SK-N-SH treated with all-trans-retinoic acid at 6 μM for 48 hours (cell line): ENCODE measurements around the gene SLC26A8.

ENCODE experiments used
- CREB5 ChIP-seq: fragments of 250-450 bp; sonication (Bioruptor Pico); IDR thresholded peaks from 2 replicates; pipeline ENCODE4 v1.5.1; 2020; ENCODE audit warnings: low read depth, mild to moderate bottlenecking, moderate library complexity
- ESRRG ChIP-seq: fragments of 250-450 bp; sonication (Bioruptor Pico); IDR thresholded peaks from 2 replicates; pipeline ENCODE4 v1.6.1; 2021; ENCODE audit warnings: mild to moderate bottlenecking
- GLIS3 ChIP-seq: fragments of 250-450 bp; sonication (Bioruptor Pico); IDR thresholded peaks from 2 replicates; pipeline ENCODE4 v1.5.0; 2020; ENCODE audit warnings: mild to moderate bottlenecking, moderate library complexity
- PATZ1 ChIP-seq: fragments of 250-450 bp; sonication (Bioruptor Pico); IDR thresholded peaks from 2 replicates; pipeline ENCODE4 v1.8.0; 2020; ENCODE audit warnings: mild to moderate bottlenecking, moderate library complexity, borderline replicate concordance
- POU6F1 ChIP-seq: fragments of 250-450 bp; sonication (Bioruptor Pico); IDR thresholded peaks from 2 replicates; pipeline ENCODE4 v1.8.0; 2021; ENCODE audit warnings: low read depth, mild to moderate bottlenecking, moderate library complexity, borderline replicate concordance
- PPARA ChIP-seq: fragments of 250-450 bp; sonication (Bioruptor Pico); IDR thresholded peaks from 2 replicates; pipeline ENCODE4 v1.5.0; 2020; ENCODE audit warnings: mild to moderate bottlenecking, borderline replicate concordance
- ZFP3 ChIP-seq: fragments of 250-450 bp; sonication (Bioruptor Pico); IDR thresholded peaks from 2 replicates; pipeline ENCODE4 v1.5.0; 2020; ENCODE audit warnings: mild to moderate bottlenecking, moderate library complexity

- TF ChIP-seq POU6F1 (no peak), ESRRG (CRISPR knock-in tag) (no peak), CREB5 (no peak), PATZ1 (CRISPR knock-in tag) (no peak), GLIS3 (CRISPR knock-in tag) (no peak), PPARA (CRISPR knock-in tag) (no peak), ZFP3 (CRISPR knock-in tag) (no peak)
Measured at GRCh38 chr6:35905841-35906498, 118.5 kb downstream of the SLC26A8 start.
